ENCODE results near the gene PNMA1.

PNMA1 gene
- total RNA-seq, result 62.6 to 89.8 reads per million in 2 experiments

DNA sequence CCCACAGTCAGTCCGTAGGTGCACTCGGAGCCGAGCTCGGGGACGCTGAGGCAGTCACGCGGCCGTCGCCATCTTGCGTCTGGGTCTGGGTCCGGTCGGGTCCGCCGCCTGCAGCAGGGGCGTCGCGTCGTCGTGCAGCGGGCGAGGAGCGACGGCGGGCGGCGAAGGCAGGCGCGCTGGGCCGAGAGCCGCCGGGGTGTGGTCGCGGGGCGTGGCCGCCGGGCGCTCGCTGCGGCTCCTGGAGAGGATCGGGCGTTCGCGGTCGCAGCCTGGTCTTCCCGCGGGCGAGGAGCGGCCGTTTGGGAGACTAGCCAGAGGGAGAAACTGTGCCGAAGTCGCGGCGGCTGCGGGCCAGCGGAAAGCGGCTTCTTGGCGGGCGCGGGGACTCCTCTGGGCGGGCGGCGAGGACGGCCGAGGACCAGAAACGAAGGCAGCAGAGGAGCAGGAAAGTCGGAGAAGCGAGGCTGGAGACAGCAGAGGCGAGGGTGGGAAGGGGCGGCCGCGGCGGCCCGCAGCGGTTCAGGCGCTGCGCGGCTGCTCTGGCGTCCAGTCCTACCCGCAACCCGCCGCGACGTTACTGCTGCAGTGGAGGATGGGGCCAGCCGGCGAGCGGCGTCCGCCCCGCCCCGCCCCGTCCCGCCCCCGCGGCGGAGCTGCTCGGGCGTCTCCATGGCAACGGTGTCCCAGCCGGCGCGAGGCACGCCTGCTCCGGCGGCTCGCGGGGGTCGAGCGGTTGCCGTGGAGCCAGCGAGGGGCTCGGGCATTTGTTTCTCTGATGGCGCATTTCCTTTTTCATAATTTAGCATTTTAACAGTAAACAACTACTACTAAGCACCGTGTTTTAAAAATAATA, at the start of gene PNMA1:
TSS of gene PNMA1 (minus strand) at position 582 of the 853 bp plus-strand sequence. CDS start 745 bp downstream, outside the sequence.
- DNase-seq (ENCODE audit: low read depth), result peak; percentile 81

DNA sequence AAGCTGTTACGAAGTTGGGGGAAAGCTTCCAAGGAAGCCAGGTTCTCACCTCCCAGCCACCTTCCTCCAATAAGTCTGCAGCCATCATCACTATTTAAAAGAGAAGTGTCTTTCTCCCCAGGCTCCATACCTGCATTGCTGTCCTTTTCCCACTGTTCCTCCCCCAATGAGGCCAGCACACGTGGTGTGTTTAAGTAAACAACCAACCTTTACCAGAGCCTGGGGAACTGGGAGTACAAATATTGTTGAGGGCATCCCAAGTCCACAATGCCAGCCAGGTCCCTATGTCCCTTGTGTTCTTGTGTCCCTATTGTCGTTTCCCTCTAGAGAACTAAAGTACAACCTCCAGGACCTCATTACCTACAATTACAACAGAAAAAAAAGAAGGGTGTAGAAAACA, 49.2 kb upstream of the PNMA1 start:
- DNase-seq (ENCODE audit: low read depth), result no peak

GRCh38 chr14:73762375-73762822, 48.2 kb upstream of the PNMA1 start:
- DNase-seq (ENCODE audit: low read depth), result no peak

GRCh38 chr14:73761618-73762355, 47.6 kb upstream of the PNMA1 start:
- no peak for DNase-seq (ENCODE audit: low read depth)

DNA sequence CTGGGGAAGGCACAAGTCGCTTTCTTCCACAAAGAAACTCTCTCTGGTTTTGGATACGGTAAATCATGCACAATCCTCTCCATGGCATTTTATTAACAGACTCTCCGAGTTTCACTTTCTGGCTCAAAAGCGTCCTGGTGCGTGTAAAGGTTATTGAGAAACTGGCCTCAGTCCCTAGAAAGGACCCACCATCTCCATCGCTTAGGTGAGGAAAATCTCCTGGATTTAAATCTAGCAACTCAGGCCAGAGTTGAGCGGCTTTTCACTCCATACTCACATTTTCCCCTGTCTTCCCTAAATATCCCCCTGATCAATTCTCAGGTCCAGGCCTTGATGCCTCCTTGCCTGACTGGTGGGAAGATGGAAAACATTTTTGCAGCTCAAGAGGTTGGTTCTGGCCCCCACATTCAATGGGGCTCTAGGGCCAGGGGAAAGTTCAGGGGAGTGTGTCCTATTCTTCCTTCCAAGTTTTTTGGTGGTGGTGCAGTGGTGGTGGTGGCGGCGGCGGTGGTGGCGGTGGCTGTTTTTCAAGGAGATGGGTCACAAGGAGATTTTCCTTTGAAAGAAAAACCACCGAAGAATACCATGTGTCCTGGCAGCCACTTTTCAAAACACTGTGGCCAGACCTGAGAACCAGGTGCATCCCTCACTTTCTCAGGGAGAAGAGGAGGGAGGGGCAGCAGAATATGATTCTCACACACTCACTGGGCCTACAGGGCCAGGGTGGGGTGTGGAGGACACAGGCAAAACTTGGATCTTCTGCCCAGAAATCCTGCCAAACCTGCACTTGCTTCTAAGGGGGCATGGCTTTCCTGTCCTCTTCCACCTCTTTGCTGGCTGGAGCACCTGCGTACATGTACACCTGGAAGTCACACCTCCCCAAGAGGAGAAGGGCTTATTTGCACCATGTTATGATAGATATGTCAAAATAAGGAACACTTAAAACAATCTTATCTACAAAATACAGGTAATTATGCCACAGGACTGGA, 46.7 kb upstream of the PNMA1 start:
- DNase-seq (ENCODE audit: low read depth), result no peak

DNA sequence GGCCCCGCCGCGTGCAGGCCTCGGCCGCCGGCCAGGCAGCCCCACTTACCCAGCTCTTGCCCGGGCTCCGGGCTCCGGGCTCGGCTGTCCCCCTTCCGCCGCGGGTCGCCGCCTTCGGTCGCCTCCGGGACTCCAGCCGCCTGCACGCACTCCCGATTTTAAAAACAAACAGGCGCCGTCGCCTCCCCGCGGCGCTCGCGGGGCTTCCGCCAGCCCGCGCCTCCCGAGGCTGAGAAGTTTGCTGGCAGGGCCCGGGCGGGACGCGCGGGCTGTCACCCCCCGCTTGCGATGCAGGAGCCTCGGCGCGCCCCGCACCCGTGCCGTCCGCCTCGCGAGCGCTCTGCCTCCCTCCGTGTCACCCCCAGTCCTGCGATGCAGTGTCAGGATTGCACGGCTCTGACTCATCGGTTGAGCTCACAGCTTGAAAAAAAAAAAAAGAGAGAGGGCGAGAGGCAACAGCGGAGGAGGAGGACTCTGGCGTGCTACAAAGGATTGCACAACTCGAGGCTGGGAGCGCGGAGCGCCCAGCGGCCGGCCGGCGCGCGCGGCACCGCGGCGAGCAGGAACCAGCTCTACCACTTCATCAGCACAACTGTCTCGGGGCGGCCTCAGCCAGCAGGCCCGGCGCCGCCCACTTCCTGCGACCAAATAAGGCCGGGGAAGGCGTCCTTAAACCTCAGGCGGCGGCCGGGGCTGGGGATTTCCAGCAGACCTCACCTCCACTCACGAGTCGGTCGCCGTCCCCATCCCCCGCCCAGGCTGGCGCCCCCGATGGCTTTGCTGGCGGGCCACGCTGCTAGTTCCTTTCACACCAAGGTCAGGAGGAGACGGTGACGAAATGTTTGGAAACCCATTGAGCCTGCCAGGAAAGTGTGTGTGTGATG, 45.8 kb upstream of the PNMA1 start:
- DNase-seq (ENCODE audit: low read depth), result peak; percentile 95

DNA sequence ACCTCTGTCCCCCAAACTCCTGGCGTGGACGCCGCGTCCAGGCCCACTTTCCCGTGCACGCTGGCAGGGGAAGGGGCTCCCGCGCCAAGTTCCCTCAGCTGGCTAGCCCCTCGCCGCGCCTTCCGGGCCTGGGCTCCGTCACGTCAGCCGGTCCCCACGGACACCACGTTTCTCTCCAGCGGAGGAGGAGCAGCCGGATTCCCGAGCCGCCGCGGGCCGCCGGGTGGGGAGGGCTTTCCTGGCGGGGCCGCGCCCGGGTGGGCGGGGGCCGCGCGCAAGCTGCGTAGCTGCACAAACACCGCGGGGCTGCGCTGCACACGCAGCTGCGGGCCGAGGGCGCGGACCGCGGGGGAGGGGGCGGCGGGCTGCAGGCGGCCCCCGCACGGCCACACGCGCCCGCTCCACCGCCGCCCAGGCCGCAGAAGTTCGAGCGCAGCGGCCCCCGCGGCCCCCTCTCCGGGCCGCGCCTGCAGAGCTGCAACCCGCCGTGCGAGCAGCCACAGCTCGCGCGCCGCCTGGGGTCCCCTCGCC, 45.1 kb upstream of the PNMA1 start:
- DNase-seq (ENCODE audit: low read depth), result peak; percentile 39

DNA sequence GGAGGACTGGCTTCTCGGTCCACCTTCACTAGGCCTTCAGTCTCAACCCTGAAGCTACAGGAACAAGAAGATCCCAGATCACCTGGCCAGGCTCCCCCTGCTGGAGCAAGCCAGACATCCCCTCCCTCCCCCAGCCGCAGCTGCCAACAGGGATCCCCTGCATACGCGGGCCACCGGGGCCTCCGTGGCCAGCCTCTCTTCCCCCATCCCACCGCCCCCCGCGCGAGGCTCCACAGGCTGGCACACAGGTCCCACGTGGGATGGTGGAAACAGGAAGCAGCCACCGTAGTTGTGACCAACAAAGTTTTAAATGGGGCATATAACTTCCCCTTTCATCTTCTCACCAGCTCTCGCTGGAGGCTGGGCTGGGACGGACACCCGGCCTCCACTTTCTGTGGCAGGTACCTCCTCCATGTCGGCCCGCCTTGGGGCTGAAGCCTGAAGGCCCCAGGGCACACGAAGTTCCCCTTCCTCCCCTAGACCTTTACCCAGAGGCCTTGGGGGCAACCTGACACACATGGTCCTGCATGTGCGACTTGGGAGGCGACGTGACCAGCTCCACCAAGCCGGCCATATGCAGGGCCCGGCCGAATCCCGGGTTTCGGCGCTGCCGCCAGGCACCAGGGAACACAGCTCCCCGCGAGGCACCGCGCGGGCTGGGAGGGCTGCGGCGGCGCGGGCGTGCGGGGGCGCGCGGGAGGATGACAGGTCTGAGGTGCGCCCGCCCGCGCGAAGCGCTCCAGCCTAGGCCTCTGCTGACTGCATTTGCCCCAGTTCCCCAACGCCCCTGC, 44.4 kb upstream of the PNMA1 start:
- DNase-seq (ENCODE audit: low read depth), result peak; percentile 62

- DNase-seq (ENCODE audit: low read depth), result no peak
These were observed 43.8 kb upstream of the PNMA1 start for GRCh38 chr14:73757876-73758391.

DNA sequence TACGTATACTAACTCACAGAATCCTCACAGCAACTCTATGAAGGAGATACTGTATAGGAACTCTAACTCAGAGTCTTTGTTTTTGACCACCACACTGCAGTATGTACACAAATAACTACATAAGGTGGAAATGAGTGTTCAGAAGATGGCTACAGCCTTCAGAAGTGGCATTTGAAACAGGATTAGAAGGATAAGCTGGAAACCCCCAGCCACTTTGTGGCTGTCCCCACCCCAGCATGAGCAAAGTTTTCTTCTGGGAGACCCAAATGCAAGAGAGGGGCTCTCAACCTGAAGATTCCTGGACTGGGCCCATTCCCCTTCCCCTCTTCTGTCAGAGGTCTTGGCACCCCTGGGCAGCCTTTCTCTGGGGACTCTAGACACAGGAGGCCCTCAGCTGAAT, 43.2 kb upstream of the PNMA1 start:
- DNase-seq (ENCODE audit: low read depth), result no peak

GRCh38 chr14:73755434-73756014, 41.3 kb upstream of the PNMA1 start:
- DNase-seq (ENCODE audit: low read depth), result no peak

- DNase-seq (ENCODE audit: low read depth), result no peak
These were observed 40.8 kb upstream of the PNMA1 start for GRCh38 chr14:73754911-73755360.

- DNase-seq (ENCODE audit: low read depth), result no peak
These were observed 40.0 kb upstream of the PNMA1 start for GRCh38 chr14:73753887-73754795.

GRCh38 chr14:73753124-73753886, 39.1 kb upstream of the PNMA1 start:
- DNase-seq (ENCODE audit: low read depth), result peak; percentile 44

GRCh38 chr14:73752297-73752992, 38.3 kb upstream of the PNMA1 start:
- no peak for DNase-seq (ENCODE audit: low read depth)

DNA sequence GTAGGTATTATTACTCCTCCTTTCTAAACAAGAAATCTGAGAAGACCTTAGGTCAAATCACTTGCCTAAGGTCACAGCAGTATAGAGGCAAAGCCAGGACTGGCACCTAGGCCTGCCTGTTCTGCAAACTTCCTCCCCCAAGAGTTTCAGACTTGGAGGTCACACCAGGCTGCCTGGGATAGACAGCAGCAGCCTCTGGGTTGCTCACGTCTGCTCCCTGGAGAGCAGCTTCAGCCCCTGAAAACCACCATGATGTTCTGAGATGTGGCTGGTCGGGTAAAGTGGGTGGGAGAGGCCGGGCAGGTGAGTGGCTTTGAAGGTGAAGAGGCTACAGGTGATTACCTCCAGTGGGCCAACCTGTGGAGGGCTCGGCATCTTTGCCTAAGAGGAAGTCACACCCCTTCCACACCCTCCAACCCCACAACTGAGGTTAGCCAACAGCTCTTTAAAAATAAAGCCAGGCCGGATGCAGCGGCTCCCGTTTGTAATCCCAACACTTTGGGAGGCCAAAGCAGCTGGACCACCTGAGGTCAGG, 37.0 kb upstream of the PNMA1 start:
- no peak for DNase-seq (ENCODE audit: low read depth)
